Hepatocyte (in vitro differentiated cells): ENCODE data around the gene ARFRP1.

Experiments
- EZH2 ChIP-seq: fragments of 200-600 bp; sonication (generic); IDR thresholded peaks from 2 replicates; pipeline ENCODE4 v1.6.1; 2016; ENCODE audit warnings: antibody characterized with exemption, mild to moderate bottlenecking, borderline replicate concordance
- TF ChIP-seq, protein P1 (sequence below): fragments of 200-600 bp; sonication (generic); IDR thresholded peaks from 2 replicates; pipeline ENCODE4 v1.5.1; 2016; ENCODE audit warnings: antibody characterized with exemption, mild to moderate bottlenecking; ENCODE audit not compliant: poor library complexity

DNA sequence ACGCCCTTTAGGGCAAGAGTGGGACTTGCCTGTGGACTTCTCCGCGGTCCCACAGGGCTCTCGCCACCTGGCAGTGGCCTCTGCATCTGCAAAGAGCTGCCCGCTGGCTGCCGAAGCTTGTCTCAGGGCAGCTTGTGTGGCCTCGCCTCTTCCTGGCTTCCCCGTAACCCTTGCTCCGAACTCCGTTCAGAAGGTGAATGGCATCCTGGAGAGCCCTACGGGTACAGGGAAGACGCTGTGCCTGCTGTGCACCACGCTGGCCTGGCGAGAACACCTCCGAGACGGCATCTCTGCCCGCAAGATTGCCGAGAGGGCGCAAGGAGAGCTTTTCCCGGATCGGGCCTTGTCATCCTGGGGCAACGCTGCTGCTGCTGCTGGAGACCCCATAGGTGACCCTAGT, 46.7 kb downstream of the ARFRP1 start:
- TF ChIP-seq EZH2 = no peak
- TF ChIP-seq, protein P1, sequence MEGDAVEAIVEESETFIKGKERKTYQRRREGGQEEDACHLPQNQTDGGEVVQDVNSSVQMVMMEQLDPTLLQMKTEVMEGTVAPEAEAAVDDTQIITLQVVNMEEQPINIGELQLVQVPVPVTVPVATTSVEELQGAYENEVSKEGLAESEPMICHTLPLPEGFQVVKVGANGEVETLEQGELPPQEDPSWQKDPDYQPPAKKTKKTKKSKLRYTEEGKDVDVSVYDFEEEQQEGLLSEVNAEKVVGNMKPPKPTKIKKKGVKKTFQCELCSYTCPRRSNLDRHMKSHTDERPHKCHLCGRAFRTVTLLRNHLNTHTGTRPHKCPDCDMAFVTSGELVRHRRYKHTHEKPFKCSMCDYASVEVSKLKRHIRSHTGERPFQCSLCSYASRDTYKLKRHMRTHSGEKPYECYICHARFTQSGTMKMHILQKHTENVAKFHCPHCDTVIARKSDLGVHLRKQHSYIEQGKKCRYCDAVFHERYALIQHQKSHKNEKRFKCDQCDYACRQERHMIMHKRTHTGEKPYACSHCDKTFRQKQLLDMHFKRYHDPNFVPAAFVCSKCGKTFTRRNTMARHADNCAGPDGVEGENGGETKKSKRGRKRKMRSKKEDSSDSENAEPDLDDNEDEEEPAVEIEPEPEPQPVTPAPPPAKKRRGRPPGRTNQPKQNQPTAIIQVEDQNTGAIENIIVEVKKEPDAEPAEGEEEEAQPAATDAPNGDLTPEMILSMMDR = no peak
